ENCODE measurements around the gene ADIPOR2. TPM values are rescaled to one million over a fixed set of nuclear protein-coding genes. Genes with fewer than 3 reads are reported as not detected.
"Not testable (repeated sequence)": the region's sequence is repeated elsewhere in the genome, so short reads cannot be mapped to it uniquely, and the experiment has no call there.

The ADIPOR2 gene
- polyA plus RNA-seq, 2 of the 4 experiments (the other 2 are of a cell fraction): 60.4 to 65.4 TPM

GRCh38 chr12:1816730-1817348 is 126.0 kb downstream of the ADIPOR2 start:
- DNase-seq (ENCODE audit: low read depth in 1 of 2, low spot score in 1 of 2): no peak
- WGBS (ENCODE audit: missing lambda C conversion rate): 66% methylated on average over 9 of the region's 9 CpGs
- Histone ChIP-seq H3K9me3 (no peaks in the 10 kb centered on the region), H3K4me1 (0 out of 3 replicates have a peak, but pooled peaks cover 3% of the 10 kb centered on the region), H3K27ac (no peak overlapping the region), H3K4me2 (no peak overlapping the region), H3K4me3 (no peak overlapping the region)
- TF ChIP-seq EHMT2 (IDR thresholded peaks at IDR 0.05; ENCODE audit: low read depth): no peak
- no peak for TF ChIP-seq RAD21 (conservative IDR thresholded peaks at IDR 0.05 in 1 of 2, IDR thresholded peaks at IDR 0.05 in 1 of 2)
- TF ChIP-seq, protein P1, sequence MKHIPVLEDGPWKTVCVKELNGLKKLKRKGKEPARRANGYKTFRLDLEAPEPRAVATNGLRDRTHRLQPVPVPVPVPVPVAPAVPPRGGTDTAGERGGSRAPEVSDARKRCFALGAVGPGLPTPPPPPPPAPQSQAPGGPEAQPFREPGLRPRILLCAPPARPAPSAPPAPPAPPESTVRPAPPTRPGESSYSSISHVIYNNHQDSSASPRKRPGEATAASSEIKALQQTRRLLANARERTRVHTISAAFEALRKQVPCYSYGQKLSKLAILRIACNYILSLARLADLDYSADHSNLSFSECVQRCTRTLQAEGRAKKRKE (CRISPR knock-in tag; IDR thresholded peaks at IDR 0.05; ENCODE audit: low read depth): no peak
- TF ChIP-seq HOXB5 (CRISPR knock-in tag; IDR thresholded peaks at IDR 0.05): no peak
- TF ChIP-seq RNF2 (IDR thresholded peaks at IDR 0.05; ENCODE audit: borderline replicate concordance, low read depth): no peak
- no peak for TF ChIP-seq EP300 (IDR thresholded peaks at IDR 0.05)
- TF ChIP-seq EHF (CRISPR knock-in tag; IDR thresholded peaks at IDR 0.05): no peak
- TF ChIP-seq, protein P2, sequence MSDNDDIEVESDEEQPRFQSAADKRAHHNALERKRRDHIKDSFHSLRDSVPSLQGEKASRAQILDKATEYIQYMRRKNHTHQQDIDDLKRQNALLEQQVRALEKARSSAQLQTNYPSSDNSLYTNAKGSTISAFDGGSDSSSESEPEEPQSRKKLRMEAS (IDR thresholded peaks at IDR 0.05): no peak
- TF ChIP-seq RFX5 (IDR thresholded peaks at IDR 0.05): no peak
- no peak for TF ChIP-seq CHD4 (IDR thresholded peaks at IDR 0.05; ENCODE audit: borderline replicate concordance)
- TF ChIP-seq BHLHE40 (IDR thresholded peaks at IDR 0.05; ENCODE audit: low read depth, low read length): no peak
- no peak for TF ChIP-seq HEYL (CRISPR knock-in tag; IDR thresholded peaks at IDR 0.05)
- TF ChIP-seq MAFK (IDR thresholded peaks at IDR 0.05; ENCODE audit: partially characterized antibody): no peak
- TF ChIP-seq CBX8 (IDR thresholded peaks at IDR 0.05): no peak
- TF ChIP-seq HOXA7 (CRISPR knock-in tag; IDR thresholded peaks at IDR 0.05): no peak
- no peak for TF ChIP-seq JUN (IDR thresholded peaks at IDR 0.05)
- no peak for TF ChIP-seq ZFP36 (IDR thresholded peaks at IDR 0.05; ENCODE audit: borderline replicate concordance, partially characterized antibody)
- no peak for TF ChIP-seq NPAS2 (CRISPR knock-in tag; IDR thresholded peaks at IDR 0.05; ENCODE audit: borderline replicate concordance)
- no peak for TF ChIP-seq GATA3 (IDR thresholded peaks at IDR 0.05; ENCODE audit: borderline replicate concordance)
- no peak for TF ChIP-seq CEBPB (IDR thresholded peaks at IDR 0.05)
- ChIA-PET CTCF (interaction anchor here (1.7 to 2.0 kb wide), 2 partner anchors 26 to 123 kb away, joined by 5 to 8 read pairs; no protein-coding TSS in a partner anchor), POLR2A (no interaction called here)
- no peak for ATAC-seq
- FAIRE-seq: no peak

DNA sequence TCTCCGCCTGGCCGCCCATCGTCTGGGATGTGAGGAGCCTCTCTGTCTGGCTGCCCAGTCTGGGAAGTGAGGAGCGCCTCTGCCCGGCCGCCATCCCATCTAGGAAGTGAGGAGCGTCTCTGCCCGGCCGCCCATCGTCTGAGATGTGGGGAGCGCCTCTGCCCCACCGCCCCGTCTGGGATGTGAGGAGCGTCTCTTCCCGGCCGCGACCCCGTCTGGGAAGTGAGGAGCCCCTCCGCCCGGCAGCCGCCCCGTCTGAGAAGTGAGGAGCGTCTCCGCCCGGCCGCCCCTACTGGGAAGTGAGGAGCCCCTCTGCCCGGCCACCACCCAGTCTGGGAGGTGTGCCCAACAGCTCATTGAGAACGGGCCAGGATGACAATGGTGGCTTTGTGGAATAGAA is 127.1 kb downstream of the ADIPOR2 start:
- H3K4me3 ChIP-seq; H3K9me3 ChIP-seq; DNase-seq (ENCODE audit: low read depth in 1 of 2, low spot score in 1 of 2); CTCF ChIA-PET; POLR2A ChIA-PET; H3K4me1 ChIP-seq; H3K27ac ChIP-seq; H3K4me2 ChIP-seq; FAIRE-seq; ATAC-seq: not testable (repeated sequence)
- whole genome bisulfite sequencing (ENCODE audit: missing lambda C conversion rate): 17% methylated on average over 2 of the region's 28 CpGs

DNA sequence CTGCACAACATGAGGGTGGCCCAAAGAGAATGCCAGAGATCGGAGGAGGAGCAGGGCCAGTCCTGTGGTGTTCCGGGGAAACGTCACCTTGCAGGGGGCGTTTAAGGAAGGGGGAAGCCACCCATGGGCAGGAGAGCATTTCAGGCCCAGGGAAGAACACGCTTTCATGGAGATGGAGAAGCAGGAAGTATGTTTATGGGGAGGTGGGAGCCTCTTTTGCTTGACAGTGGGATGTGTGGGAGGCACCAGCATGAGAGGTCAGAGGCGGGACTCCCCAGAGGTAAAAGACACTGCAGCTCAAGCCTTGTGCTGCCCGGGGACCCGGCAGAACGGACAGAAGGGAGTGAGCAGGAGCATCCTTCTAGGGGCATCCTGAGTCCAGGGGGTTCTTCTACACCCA is 128.2 kb downstream of the ADIPOR2 start:
- no peak for FAIRE-seq
- ChIA-PET CTCF (no interaction called here), POLR2A (no interaction called here)
- DNase-seq (ENCODE audit: low read depth in 1 of 2, low spot score in 1 of 2): no peak
- TF ChIP-seq JUNB (IDR thresholded peaks at IDR 0.05): no peak
- no peak for TF ChIP-seq ZFP36 (IDR thresholded peaks at IDR 0.05; ENCODE audit: borderline replicate concordance, partially characterized antibody)
- no peak for TF ChIP-seq FOSL2 (IDR thresholded peaks at IDR 0.05)
- TF ChIP-seq FOSL2 (CRISPR knock-in tag; IDR thresholded peaks at IDR 0.05): no peak
- TF ChIP-seq, protein P3, sequence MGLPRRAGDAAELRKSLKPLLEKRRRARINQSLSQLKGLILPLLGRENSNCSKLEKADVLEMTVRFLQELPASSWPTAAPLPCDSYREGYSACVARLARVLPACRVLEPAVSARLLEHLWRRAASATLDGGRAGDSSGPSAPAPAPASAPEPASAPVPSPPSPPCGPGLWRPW (IDR thresholded peaks at IDR 0.05): no peak
- TF ChIP-seq, protein P4, sequence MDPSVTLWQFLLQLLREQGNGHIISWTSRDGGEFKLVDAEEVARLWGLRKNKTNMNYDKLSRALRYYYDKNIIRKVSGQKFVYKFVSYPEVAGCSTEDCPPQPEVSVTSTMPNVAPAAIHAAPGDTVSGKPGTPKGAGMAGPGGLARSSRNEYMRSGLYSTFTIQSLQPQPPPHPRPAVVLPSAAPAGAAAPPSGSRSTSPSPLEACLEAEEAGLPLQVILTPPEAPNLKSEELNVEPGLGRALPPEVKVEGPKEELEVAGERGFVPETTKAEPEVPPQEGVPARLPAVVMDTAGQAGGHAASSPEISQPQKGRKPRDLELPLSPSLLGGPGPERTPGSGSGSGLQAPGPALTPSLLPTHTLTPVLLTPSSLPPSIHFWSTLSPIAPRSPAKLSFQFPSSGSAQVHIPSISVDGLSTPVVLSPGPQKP (IDR thresholded peaks at IDR 0.05; ENCODE audit: low read depth, low read length): no peak
- TF ChIP-seq, protein P5, sequence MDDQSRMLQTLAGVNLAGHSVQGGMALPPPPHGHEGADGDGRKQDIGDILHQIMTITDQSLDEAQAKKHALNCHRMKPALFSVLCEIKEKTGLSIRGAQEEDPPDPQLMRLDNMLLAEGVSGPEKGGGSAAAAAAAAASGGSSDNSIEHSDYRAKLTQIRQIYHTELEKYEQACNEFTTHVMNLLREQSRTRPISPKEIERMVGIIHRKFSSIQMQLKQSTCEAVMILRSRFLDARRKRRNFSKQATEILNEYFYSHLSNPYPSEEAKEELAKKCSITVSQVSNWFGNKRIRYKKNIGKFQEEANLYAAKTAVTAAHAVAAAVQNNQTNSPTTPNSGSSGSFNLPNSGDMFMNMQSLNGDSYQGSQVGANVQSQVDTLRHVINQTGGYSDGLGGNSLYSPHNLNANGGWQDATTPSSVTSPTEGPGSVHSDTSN (IDR thresholded peaks at IDR 0.05): no peak
- no peak for TF ChIP-seq POLR2A (IDR thresholded peaks at IDR 0.05; ENCODE audit: low read length)
- no peak for TF ChIP-seq SREBF2 (IDR thresholded peaks at IDR 0.05)
- TF ChIP-seq MYC (IDR thresholded peaks at IDR 0.05; ENCODE audit: borderline replicate concordance, low read length): no peak
- no peaks in the 10 kb centered on the region for H3K9me3 ChIP-seq
- no peak for ATAC-seq
- 20% methylated on average over 9 of the region's 9 CpGs for WGBS (ENCODE audit: missing lambda C conversion rate)
- no peak overlapping the region for H3K4me2 ChIP-seq
- H3K4me3 ChIP-seq: no peak overlapping the region
- no peaks in the 10 kb centered on the region for H3K4me1 ChIP-seq
- H3K27ac ChIP-seq: no peak overlapping the region
